OCI-LY1 (cell line): ENCODE measurements around the gene MLXIPL.

ENCODE experiments used
- EZH2 ChIP-seq: fragments of 200-600 bp; sonication (generic), shearing (Covaris generic); IDR thresholded peaks from 2 replicates; pipeline ENCODE4 v1.8.0; 2017; ENCODE audit warnings: borderline replicate concordance, mixed run types, mild to moderate bottlenecking, antibody characterized with exemption, low read length, moderate library complexity, mixed read lengths
- TF ChIP-seq, protein P1 (sequence below): fragments of 200-600 bp; sonication (generic), shearing (Covaris generic); IDR thresholded peaks from 2 replicates; pipeline ENCODE4 v1.5.1; 2017; ENCODE audit warnings: mild to moderate bottlenecking, antibody characterized with exemption, low read length, moderate library complexity, mixed read lengths

DNA sequence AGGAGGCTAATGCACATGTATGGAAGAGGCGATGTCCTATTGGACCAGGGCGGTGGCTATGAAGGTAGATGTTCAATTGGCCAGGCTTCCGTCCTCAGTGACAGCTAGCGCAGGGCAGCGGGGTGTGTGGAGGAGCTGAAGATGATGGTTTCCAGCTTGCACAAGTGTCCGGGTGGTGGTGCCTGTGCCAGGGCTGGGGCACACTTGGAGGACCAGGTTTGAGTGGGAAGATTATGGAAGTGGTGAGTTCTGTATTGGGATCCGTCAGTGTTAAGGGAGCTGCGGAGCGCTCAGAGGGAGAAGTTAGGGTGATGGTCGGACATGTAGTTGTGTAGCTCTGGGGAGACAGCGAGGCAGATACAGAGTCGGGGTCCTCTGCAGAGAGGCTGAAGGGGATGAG lies 37.4 kb downstream of the MLXIPL start:
- TF ChIP-seq, protein P1, sequence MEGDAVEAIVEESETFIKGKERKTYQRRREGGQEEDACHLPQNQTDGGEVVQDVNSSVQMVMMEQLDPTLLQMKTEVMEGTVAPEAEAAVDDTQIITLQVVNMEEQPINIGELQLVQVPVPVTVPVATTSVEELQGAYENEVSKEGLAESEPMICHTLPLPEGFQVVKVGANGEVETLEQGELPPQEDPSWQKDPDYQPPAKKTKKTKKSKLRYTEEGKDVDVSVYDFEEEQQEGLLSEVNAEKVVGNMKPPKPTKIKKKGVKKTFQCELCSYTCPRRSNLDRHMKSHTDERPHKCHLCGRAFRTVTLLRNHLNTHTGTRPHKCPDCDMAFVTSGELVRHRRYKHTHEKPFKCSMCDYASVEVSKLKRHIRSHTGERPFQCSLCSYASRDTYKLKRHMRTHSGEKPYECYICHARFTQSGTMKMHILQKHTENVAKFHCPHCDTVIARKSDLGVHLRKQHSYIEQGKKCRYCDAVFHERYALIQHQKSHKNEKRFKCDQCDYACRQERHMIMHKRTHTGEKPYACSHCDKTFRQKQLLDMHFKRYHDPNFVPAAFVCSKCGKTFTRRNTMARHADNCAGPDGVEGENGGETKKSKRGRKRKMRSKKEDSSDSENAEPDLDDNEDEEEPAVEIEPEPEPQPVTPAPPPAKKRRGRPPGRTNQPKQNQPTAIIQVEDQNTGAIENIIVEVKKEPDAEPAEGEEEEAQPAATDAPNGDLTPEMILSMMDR = no peak
- TF ChIP-seq EZH2 = no peak
